ENCODE measurements around the gene SRRM3.
"Not testable (repeated sequence)": the region's sequence is repeated elsewhere in the genome, so short reads cannot be mapped to it uniquely, and the experiment has no call there.

SRRM3 gene

DNA sequence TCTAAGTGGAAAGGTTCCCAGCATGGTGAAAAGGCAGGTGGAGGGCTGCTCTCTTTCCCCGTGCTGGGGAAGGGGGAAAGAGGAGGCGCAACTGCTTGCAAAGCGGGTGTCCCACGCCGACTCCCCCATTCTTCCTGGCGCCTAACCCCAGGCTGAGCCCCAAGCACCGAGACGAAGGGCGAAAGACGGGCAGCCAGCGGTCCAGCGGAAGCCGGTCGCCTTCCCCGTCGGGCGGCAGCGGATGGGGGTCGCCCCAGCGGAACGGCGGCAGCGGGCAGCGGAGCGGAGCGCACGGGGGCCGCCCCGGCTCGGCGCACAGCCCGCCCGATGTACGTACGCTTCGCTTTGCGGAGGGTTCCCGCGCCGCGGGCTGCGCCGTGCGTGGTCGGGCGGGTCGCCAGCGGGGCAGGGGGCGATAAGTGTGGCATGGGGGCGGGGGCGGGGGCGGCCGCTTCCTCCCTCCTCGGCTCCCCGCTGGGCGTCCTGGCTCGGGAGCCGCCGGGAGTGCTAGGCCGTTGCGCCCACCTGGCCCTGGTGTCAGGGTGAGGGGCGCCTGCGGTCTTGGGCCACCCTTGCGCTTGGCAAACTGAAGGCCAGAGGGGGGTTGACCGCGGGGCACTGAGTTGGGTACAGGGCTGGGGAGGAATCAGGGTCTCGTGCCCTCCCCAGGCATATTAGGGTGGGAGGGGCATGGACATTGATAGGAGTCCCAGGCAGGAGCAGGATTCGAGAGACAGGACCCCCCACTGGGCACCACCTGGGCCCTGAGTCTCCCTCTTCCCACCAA is 65.6 kb downstream of the SRRM3 start:
- Histone ChIP-seq H3K4me1 (ENCODE audit: insufficient read depth, insufficient read length) (peaks cover 15% of the 10 kb centered on the region), H3K9me3 (ENCODE audit: insufficient read depth, low read length) (no peaks in the 10 kb centered on the region), H3K36me3 (ENCODE audit: insufficient read depth, insufficient read length, low read length) (no peaks in the 10 kb centered on the region), H3K9ac (ENCODE audit: insufficient read length, low read depth) (peak overlapping the region; percentile 66), H3K4me3 (ENCODE audit: insufficient read length, low read depth) (peak overlapping the region; percentile 45), H3K27me3 (ENCODE audit: insufficient read depth, insufficient read length) (peaks cover 10% of the 10 kb centered on the region)
- no peak for TF ChIP-seq SUZ12 (IDR thresholded peaks at IDR 0.05; ENCODE audit: extremely low read depth, insufficient read depth, insufficient read length)
- no peak for TF ChIP-seq YY1 (IDR thresholded peaks at IDR 0.05; ENCODE audit: insufficient read depth, insufficient read length)
- no peak for TF ChIP-seq ZNF274 (IDR thresholded peaks at IDR 0.05; ENCODE audit: low read depth, low read length)
- DNase-seq (ENCODE audit: low read depth, low spot score) = no peak

DNA sequence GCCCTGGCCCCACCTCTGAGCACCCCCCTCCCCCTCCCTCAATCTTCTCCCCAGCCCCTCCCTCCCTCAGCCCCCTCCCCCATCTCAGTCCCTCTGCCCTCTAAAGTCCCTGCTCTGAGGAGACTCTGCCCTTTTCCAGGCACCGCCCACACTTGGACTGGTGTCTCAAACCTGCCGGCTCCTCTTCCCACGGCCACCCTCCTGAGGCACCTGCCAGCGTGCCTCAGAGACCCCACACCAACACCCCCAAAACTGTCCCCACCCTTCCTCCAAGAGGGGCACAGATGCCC is 66.1 kb downstream of the SRRM3 start:
- no peak overlapping the region for H3K9ac ChIP-seq (ENCODE audit: insufficient read length, low read depth)
- H3K36me3 ChIP-seq (ENCODE audit: insufficient read depth, insufficient read length, low read length) = no peaks in the 10 kb centered on the region
- no peak overlapping the region for H3K4me3 ChIP-seq (ENCODE audit: insufficient read length, low read depth)
- H3K4me1 ChIP-seq (ENCODE audit: insufficient read depth, insufficient read length) = peaks cover 15% of the 10 kb centered on the region
- peaks cover 10% of the 10 kb centered on the region for H3K27me3 ChIP-seq (ENCODE audit: insufficient read depth, insufficient read length)
- DNase-seq (ENCODE audit: low read depth, low spot score) = no peak
- no peaks in the 10 kb centered on the region for H3K9me3 ChIP-seq (ENCODE audit: insufficient read depth, low read length)
- no peak for TF ChIP-seq ZNF274 (IDR thresholded peaks at IDR 0.05; ENCODE audit: low read depth, low read length)
- TF ChIP-seq SUZ12 (IDR thresholded peaks at IDR 0.05; ENCODE audit: extremely low read depth, insufficient read depth, insufficient read length) = no peak
- TF ChIP-seq YY1 (IDR thresholded peaks at IDR 0.05; ENCODE audit: insufficient read depth, insufficient read length) = no peak

DNA sequence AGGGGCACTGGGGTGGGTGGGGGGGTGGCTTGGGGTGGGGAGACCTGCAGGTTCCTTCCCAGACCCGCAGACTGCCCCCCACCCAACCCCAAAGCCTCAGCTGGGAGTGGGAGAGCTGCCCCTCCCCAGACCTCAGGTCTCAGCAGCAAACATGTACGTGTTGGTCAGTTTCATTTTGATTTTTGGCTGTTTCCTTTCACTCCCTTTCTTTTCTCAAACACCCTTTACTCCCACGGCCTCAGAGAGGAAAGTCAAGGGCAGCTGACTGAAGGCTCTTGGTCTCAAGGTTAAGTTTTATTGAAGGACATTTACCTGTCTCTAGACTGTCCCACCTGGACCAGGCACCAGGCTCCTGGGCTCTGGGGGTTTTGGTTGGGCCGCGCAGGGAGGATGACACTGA is 66.7 kb downstream of the SRRM3 start:
- no peak overlapping the region for H3K9ac ChIP-seq (ENCODE audit: insufficient read length, low read depth)
- no peak for DNase-seq (ENCODE audit: low read depth, low spot score)
- H3K36me3 ChIP-seq (ENCODE audit: insufficient read depth, insufficient read length, low read length) = no peaks in the 10 kb centered on the region
- no peak overlapping the region for H3K4me3 ChIP-seq (ENCODE audit: insufficient read length, low read depth)
- TF ChIP-seq SUZ12 (IDR thresholded peaks at IDR 0.05; ENCODE audit: extremely low read depth, insufficient read depth, insufficient read length) (no peak), YY1 (IDR thresholded peaks at IDR 0.05; ENCODE audit: insufficient read depth, insufficient read length) (no peak), ZNF274 (IDR thresholded peaks at IDR 0.05; ENCODE audit: low read depth, low read length) (no peak)
- peaks cover 10% of the 10 kb centered on the region for H3K27me3 ChIP-seq (ENCODE audit: insufficient read depth, insufficient read length)
- H3K4me1 ChIP-seq (ENCODE audit: insufficient read depth, insufficient read length) = peaks cover 15% of the 10 kb centered on the region
- H3K9me3 ChIP-seq (ENCODE audit: insufficient read depth, low read length) = no peaks in the 10 kb centered on the region

DNA sequence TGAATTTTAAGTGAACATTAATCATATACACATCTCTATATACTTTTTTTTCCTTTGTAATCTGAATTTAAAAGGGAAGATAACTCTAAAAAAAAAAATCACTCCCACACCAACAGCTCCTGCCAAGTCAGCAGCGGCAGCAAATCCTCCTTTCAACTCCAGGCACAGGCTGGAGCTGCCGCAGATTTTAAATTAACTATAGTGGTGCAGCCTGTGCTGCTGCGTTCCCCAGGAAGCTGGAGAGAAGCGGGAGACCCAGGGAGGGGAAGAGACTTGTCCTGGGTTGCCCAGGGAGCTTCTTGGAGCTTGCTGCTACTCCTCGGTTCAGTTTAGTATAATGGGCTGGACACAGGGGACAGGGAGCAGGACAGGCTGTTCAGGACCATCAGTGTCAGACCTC is 68.2 kb downstream of the SRRM3 start:
- Histone ChIP-seq H3K36me3 (ENCODE audit: insufficient read depth, insufficient read length, low read length) (no peaks in the 10 kb centered on the region), H3K9me3 (ENCODE audit: insufficient read depth, low read length) (no peaks in the 10 kb centered on the region), H3K27me3 (ENCODE audit: insufficient read depth, insufficient read length) (peaks cover 10% of the 10 kb centered on the region), H3K4me1 (ENCODE audit: insufficient read depth, insufficient read length) (peaks cover 15% of the 10 kb centered on the region), H3K4me3 (ENCODE audit: insufficient read length, low read depth) (no peak overlapping the region), H3K9ac (ENCODE audit: insufficient read length, low read depth) (no peak overlapping the region)
- no peak for DNase-seq (ENCODE audit: low read depth, low spot score)
- no peak for TF ChIP-seq YY1 (IDR thresholded peaks at IDR 0.05; ENCODE audit: insufficient read depth, insufficient read length)
- TF ChIP-seq SUZ12 (IDR thresholded peaks at IDR 0.05; ENCODE audit: extremely low read depth, insufficient read depth, insufficient read length) = no peak
- no peak for TF ChIP-seq ZNF274 (IDR thresholded peaks at IDR 0.05; ENCODE audit: low read depth, low read length)

DNA sequence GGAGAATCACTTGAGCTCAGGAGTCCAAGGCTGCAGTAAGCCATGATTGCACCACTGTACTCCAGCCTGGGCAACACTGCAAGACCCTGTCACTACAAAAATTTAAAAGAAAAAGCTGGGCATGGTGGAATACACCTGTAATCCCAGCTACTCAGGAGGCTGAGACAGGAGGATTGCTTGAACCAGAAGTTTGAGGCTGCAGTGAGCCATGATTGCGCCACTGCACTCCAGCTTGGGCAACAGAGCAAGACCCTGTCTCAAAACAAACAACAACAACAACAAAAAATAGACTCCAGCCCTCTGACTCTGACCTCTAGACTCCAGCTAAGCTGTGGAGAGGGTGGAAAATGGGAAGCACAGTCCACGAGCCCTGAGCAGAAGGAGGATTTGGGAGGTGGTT is 69.7 kb downstream of the SRRM3 start:
- not testable (repeated sequence) for H3K9ac ChIP-seq (ENCODE audit: insufficient read length, low read depth); H3K36me3 ChIP-seq (ENCODE audit: insufficient read depth, insufficient read length, low read length); H3K27me3 ChIP-seq (ENCODE audit: insufficient read depth, insufficient read length); DNase-seq (ENCODE audit: low read depth, low spot score); H3K9me3 ChIP-seq (ENCODE audit: insufficient read depth, low read length); H3K4me3 ChIP-seq (ENCODE audit: insufficient read length, low read depth)
- peaks cover 15% of the 10 kb centered on the region for H3K4me1 ChIP-seq (ENCODE audit: insufficient read depth, insufficient read length)

DNA sequence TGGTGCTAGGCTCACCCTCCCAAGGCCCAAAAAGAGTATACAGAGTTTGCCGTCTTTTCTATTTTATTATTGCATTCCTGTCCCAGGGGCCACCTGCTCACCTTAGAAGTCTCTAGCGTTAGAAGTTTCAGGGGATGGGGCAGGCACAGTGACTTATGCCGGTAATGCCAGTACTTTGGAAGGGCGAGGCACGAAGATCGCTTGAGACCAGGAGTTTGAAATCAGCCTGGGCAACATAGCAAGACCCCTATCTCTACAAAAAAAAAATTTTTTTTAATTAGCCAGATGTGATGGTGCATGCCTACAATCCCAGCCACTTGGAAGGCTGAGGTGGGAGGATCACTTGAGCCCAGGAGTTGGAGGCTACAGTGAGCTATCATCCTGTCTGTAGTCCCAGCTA is 70.4 kb downstream of the SRRM3 start:
- no peak overlapping the region for H3K9ac ChIP-seq (ENCODE audit: insufficient read length, low read depth)
- H3K4me3 ChIP-seq (ENCODE audit: insufficient read length, low read depth) = no peak overlapping the region
- peaks cover 3% of the 10 kb centered on the region for H3K27me3 ChIP-seq (ENCODE audit: insufficient read depth, insufficient read length)
- TF ChIP-seq SUZ12 (IDR thresholded peaks at IDR 0.05; ENCODE audit: extremely low read depth, insufficient read depth, insufficient read length) (no peak), YY1 (IDR thresholded peaks at IDR 0.05; ENCODE audit: insufficient read depth, insufficient read length) (no peak), ZNF274 (IDR thresholded peaks at IDR 0.05; ENCODE audit: low read depth, low read length) (no peak)
- peaks cover 13% of the 10 kb centered on the region for H3K4me1 ChIP-seq (ENCODE audit: insufficient read depth, insufficient read length)
- H3K36me3 ChIP-seq (ENCODE audit: insufficient read depth, insufficient read length, low read length) = no peaks in the 10 kb centered on the region
- H3K9me3 ChIP-seq (ENCODE audit: insufficient read depth, low read length) = no peaks in the 10 kb centered on the region
- no peak for DNase-seq (ENCODE audit: low read depth, low spot score)

DNA sequence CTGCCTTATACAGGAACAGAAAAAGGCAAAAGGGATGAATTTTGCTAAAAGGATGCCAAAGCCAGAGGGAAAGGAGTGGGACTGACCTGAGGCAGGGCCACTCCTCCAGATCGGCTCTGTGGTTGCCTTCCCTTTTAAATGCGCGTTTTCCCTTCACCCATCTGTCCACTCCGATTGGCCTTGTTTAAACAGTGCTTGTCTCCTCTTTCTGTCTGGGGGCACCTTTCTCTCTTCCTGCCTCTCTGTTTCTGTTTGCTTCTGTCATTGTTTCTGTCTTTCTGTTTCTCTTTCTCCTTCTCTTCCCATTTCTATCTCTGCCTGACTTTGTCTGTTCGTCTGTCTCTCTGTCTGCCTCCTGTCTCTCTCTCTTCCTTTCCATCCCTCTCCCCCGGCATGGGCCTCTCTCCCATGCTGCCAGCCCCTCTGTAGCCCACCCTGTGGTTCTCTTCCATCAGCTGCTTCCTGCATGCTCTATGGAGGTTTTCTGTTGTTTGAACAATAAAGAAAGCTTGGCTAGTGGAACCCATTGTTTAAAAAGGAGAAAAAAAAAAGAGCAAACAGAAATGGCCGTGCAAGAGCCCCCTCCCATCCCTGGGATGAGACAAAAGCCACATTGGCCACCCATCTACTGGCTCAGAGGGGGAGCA is 71.3 kb downstream of the SRRM3 start:
- no peaks in the 10 kb centered on the region for H3K27me3 ChIP-seq (ENCODE audit: insufficient read depth, insufficient read length)

More for the DNA sequence above, 71.3 kb downstream of the SRRM3 start:
- Histone ChIP-seq H3K9ac (ENCODE audit: insufficient read length, low read depth) (peak overlapping the region; percentile 22), H3K9me3 (ENCODE audit: insufficient read depth, low read length) (no peaks in the 10 kb centered on the region), H3K36me3 (ENCODE audit: insufficient read depth, insufficient read length, low read length) (no peaks in the 10 kb centered on the region), H3K4me1 (ENCODE audit: insufficient read depth, insufficient read length) (peaks cover 10% of the 10 kb centered on the region), H3K4me3 (ENCODE audit: insufficient read length, low read depth) (no peak overlapping the region)
- DNase-seq (ENCODE audit: low read depth, low spot score) = no peak
- TF ChIP-seq ZNF274 (IDR thresholded peaks at IDR 0.05; ENCODE audit: low read depth, low read length) (no peak), SUZ12 (IDR thresholded peaks at IDR 0.05; ENCODE audit: extremely low read depth, insufficient read depth, insufficient read length) (no peak), YY1 (IDR thresholded peaks at IDR 0.05; ENCODE audit: insufficient read depth, insufficient read length) (no peak)
